CD4-positive, alpha-beta T cell (primary cell): ENCODE measurements around the gene SLC24A4. TPM values are rescaled to one million over a fixed set of nuclear protein-coding genes. Genes with fewer than 3 reads are reported as not detected.

ENCODE experiments used
- ATAC-seq: fragments of 200-7000 bp; cut with Tn5 transposase; one replicate; pipeline ENCODE4 v1.10.0; 2022; ENCODE audit warnings: mild to moderate bottlenecking; ENCODE audit not compliant: poor library complexity
- CTCF ChIA-PET: fragments of 350-600 bp; sonication (Branson Sonifier 250); formaldehyde crosslinking; loops from one replicate; lab custom pipeline; 2021; ENCODE audit warnings: antibody characterized with exemption, inconsistent platforms; lab: Charles Lee
- POLR2A ChIA-PET: fragments of 350-600 bp; sonication (Branson Sonifier 250); formaldehyde crosslinking; loops from one replicate; lab custom pipeline; 2021; ENCODE audit warnings: antibody characterized with exemption, inconsistent platforms; lab: Charles Lee
- DNase-seq, 14 experiments: peaks; one replicate each; pipeline ENCODE4 v3.0.0-alpha.2; 2013 to 2020; ENCODE audit warnings: mixed read lengths in 2 of 14
- H3K27ac ChIP-seq, 2 donors: one replicate each; pipeline versions ENCODE4 v1.5.1 to v1.7.0; 2013; ENCODE audit warnings: low read length in 2 of 2, low read depth in 1 of 2, mild to moderate bottlenecking in 1 of 2
- H3K27me3 ChIP-seq, 2 experiments: 1 replicate in 1 of 2; 2 replicates in 1 of 2; pipeline versions ENCODE4 v1.6.1 to v1.7.0; 2013; ENCODE audit warnings: low read length in 2 of 2, control low read depth in 1 of 2, mild to moderate bottlenecking in 1 of 2, moderate library complexity in 1 of 2; ENCODE audit not compliant: insufficient read depth in 2 of 2, control insufficient read depth in 1 of 2
- H3K36me3 ChIP-seq: one replicate; pipeline ENCODE4 v1.6.1; 2013; ENCODE audit warnings: low read length, control low read depth; ENCODE audit not compliant: insufficient read depth
- H3K4me1 ChIP-seq: one replicate; pipeline ENCODE4 v1.6.1; 2013; ENCODE audit warnings: low read length, control low read depth; ENCODE audit not compliant: insufficient read depth
- H3K4me3 ChIP-seq: one replicate; pipeline ENCODE4 v1.5.1; 2013; ENCODE audit warnings: mild to moderate bottlenecking, low read length, moderate library complexity
- H3K9me3 ChIP-seq, 2 experiments: 1 replicate in 1 of 2; 2 replicates in 1 of 2; pipeline versions ENCODE4 v1.6.1 to v1.7.0; 2013; ENCODE audit warnings: low read length in 2 of 2, mild to moderate bottlenecking in 2 of 2, control low read depth in 1 of 2, moderate library complexity in 1 of 2; ENCODE audit not compliant: control insufficient read depth in 1 of 2, insufficient read depth in 1 of 2
- H3K27ac Mint-ChIP-seq: one replicate; pipeline ENCODE4 v1.8.0; 2020; ENCODE audit warnings: mixed read lengths
- H3K27me3 Mint-ChIP-seq: one replicate; pipeline ENCODE4 v1.8.0; 2021; ENCODE audit warnings: mixed read lengths
- H3K36me3 Mint-ChIP-seq: one replicate; pipeline ENCODE4 v1.8.0; 2021; ENCODE audit warnings: low read depth, mixed read lengths
- H3K4me1 Mint-ChIP-seq: one replicate; pipeline ENCODE4 v1.8.0; 2021; ENCODE audit warnings: low read depth, mixed read lengths
- H3K4me3 Mint-ChIP-seq: one replicate; pipeline ENCODE4 v1.8.0; 2020; ENCODE audit warnings: mild to moderate bottlenecking, mixed read lengths
- H3K9me3 Mint-ChIP-seq: one replicate; pipeline ENCODE4 v1.8.0; 2020; ENCODE audit warnings: mixed read lengths
- CTCF ChIP-seq: fragments of 200-600 bp; IDR thresholded peaks from one replicate; pipeline ENCODE4 v1.8.0; 2022; ENCODE audit warnings: antibody characterized with exemption, mild to moderate bottlenecking
- intact Hi-C, 2 experiments: fragments of 100-400 bp; cut with DNase I in 1 of 2; cut with micrococcal nuclease in 1 of 2; formaldehyde crosslinking; loops; one replicate each; pipeline versions ENCODE4 v1.15.1 to v1.9.0; 2023 to 2025; cut with DNase I, micrococcal nuclease
- total RNA-seq, 174 experiments: library from RNA in 2 of 174; stranded (reverse) in 2 of 174; gene quantifications; one replicate each; pipeline ENCODE4 v1.2.3 and lab custom pipeline; 2021 to 2026

SLC24A4 gene
- total RNA-seq, 2 experiments from 2014 or later = 0.11 to 0.19 TPM

GRCh38 chr14:92529903-92530302 is 206.9 kb downstream of the SLC24A4 start:
- Histone ChIP-seq H3K4me3 (no peak overlapping the region), H3K27ac (no peak overlapping the region), H3K4me1 (peaks cover 32% of the 10 kb centered on the region), H3K36me3 (no peaks in the 10 kb centered on the region), H3K27me3 (no peaks in the 10 kb centered on the region), H3K9me3 (no peaks in the 10 kb centered on the region)
- Mint-ChIP-seq H3K4me3 (no peak overlapping the region), H3K36me3 (no peaks in the 10 kb centered on the region), H3K4me1 (peaks cover 38% of the 10 kb centered on the region), H3K27me3 (no peaks in the 10 kb centered on the region), H3K9me3 (no peaks in the 10 kb centered on the region), H3K27ac (peak overlapping the region; percentile 41)
- no peak for ATAC-seq
- no peak for DNase-seq
- CTCF ChIA-PET = no interaction called here
- intact Hi-C loops = no loop called here
- TF ChIP-seq CTCF = no peak
- POLR2A ChIA-PET = interaction anchor here (2.0 kb wide), 1 partner anchor 13 kb away, joined by 5 read pairs; no protein-coding TSS in a partner anchor

- ATAC-seq (peak; percentile 50), DNase-seq (peak in 6 of 14 experiments; percentile 37 to 90 (median 64))
- Histone ChIP-seq H3K9me3 (no peaks in the 10 kb centered on the region), H3K4me1 (peaks cover 37% of the 10 kb centered on the region), H3K27me3 (no peaks in the 10 kb centered on the region), H3K36me3 (no peaks in the 10 kb centered on the region), H3K27ac (no peak overlapping the region), H3K4me3 (no peak overlapping the region)
- no peaks in the 10 kb centered on the region for H3K9me3 Mint-ChIP-seq
- no peaks in the 10 kb centered on the region for H3K27me3 Mint-ChIP-seq
- no peak overlapping the region for H3K4me3 Mint-ChIP-seq
- no peak for TF ChIP-seq CTCF
- no peaks in the 10 kb centered on the region for H3K36me3 Mint-ChIP-seq
- intact Hi-C loops = no loop called here
- H3K4me1 Mint-ChIP-seq = peaks cover 44% of the 10 kb centered on the region
- ChIA-PET POLR2A (no interaction called here), CTCF (no interaction called here)
- H3K27ac Mint-ChIP-seq = peak overlapping the region; percentile 70
Measured at GRCh38 chr14:92531106-92531873, 208.3 kb downstream of the SLC24A4 start.

GRCh38 chr14:92532490-92533163 is 209.7 kb downstream of the SLC24A4 start:
- Histone ChIP-seq H3K4me3 (no peak overlapping the region), H3K27ac (no peak overlapping the region), H3K27me3 (no peaks in the 10 kb centered on the region), H3K9me3 (no peaks in the 10 kb centered on the region), H3K36me3 (no peaks in the 10 kb centered on the region), H3K4me1 (peaks cover 37% of the 10 kb centered on the region)
- DNase-seq (no peak), ATAC-seq (no peak)
- H3K4me1 Mint-ChIP-seq = peaks cover 47% of the 10 kb centered on the region
- POLR2A ChIA-PET = no interaction called here
- H3K9me3 Mint-ChIP-seq = no peaks in the 10 kb centered on the region
- peak overlapping the region; percentile 70 for H3K27ac Mint-ChIP-seq
- intact Hi-C loops = no loop called here
- no peak for TF ChIP-seq CTCF
- H3K4me3 Mint-ChIP-seq = no peak overlapping the region
- H3K36me3 Mint-ChIP-seq = no peaks in the 10 kb centered on the region
- H3K27me3 Mint-ChIP-seq = no peaks in the 10 kb centered on the region
- CTCF ChIA-PET = interaction anchor here (0.8 kb wide), 1 partner anchor 12 kb away, joined by 3 read pairs; no protein-coding TSS in a partner anchor
